CD4-positive, alpha-beta T cell (primary cell): ENCODE results near the gene FLII. TPM values are rescaled to one million over a fixed set of nuclear protein-coding genes. Genes with fewer than 3 reads are reported as not detected.

Experiments used
- ATAC-seq: fragments of 200-7000 bp; cut with Tn5 transposase; one replicate; pipeline ENCODE4 v1.10.0; 2022; ENCODE audit warnings: mild to moderate bottlenecking; ENCODE audit not compliant: poor library complexity
- CTCF ChIA-PET: fragments of 350-600 bp; sonication (Branson Sonifier 250); formaldehyde crosslinking; loops from one replicate; lab custom pipeline; 2021; ENCODE audit warnings: antibody characterized with exemption, inconsistent platforms; lab: Charles Lee
- POLR2A ChIA-PET: fragments of 350-600 bp; sonication (Branson Sonifier 250); formaldehyde crosslinking; loops from one replicate; lab custom pipeline; 2021; ENCODE audit warnings: antibody characterized with exemption, inconsistent platforms; lab: Charles Lee
- DNase-seq, 14 experiments: peaks; one replicate each; pipeline ENCODE4 v3.0.0-alpha.2; 2013 to 2020; ENCODE audit warnings: mixed read lengths in 2 of 14
- H3K27ac ChIP-seq, 2 donors: one replicate each; pipeline versions ENCODE4 v1.5.1 to v1.7.0; 2013; ENCODE audit warnings: low read length in 2 of 2, low read depth in 1 of 2, mild to moderate bottlenecking in 1 of 2
- H3K27me3 ChIP-seq, 2 experiments: 1 replicate in 1 of 2; 2 replicates in 1 of 2; pipeline versions ENCODE4 v1.6.1 to v1.7.0; 2013; ENCODE audit warnings: low read length in 2 of 2, control low read depth in 1 of 2, mild to moderate bottlenecking in 1 of 2, moderate library complexity in 1 of 2; ENCODE audit not compliant: insufficient read depth in 2 of 2, control insufficient read depth in 1 of 2
- H3K36me3 ChIP-seq: one replicate; pipeline ENCODE4 v1.6.1; 2013; ENCODE audit warnings: low read length, control low read depth; ENCODE audit not compliant: insufficient read depth
- H3K4me1 ChIP-seq: one replicate; pipeline ENCODE4 v1.6.1; 2013; ENCODE audit warnings: low read length, control low read depth; ENCODE audit not compliant: insufficient read depth
- H3K4me3 ChIP-seq: one replicate; pipeline ENCODE4 v1.5.1; 2013; ENCODE audit warnings: mild to moderate bottlenecking, low read length, moderate library complexity
- H3K9me3 ChIP-seq, 2 experiments: 1 replicate in 1 of 2; 2 replicates in 1 of 2; pipeline versions ENCODE4 v1.6.1 to v1.7.0; 2013; ENCODE audit warnings: low read length in 2 of 2, mild to moderate bottlenecking in 2 of 2, control low read depth in 1 of 2, moderate library complexity in 1 of 2; ENCODE audit not compliant: control insufficient read depth in 1 of 2, insufficient read depth in 1 of 2
- H3K27ac Mint-ChIP-seq: one replicate; pipeline ENCODE4 v1.8.0; 2020; ENCODE audit warnings: mixed read lengths
- H3K27me3 Mint-ChIP-seq: one replicate; pipeline ENCODE4 v1.8.0; 2021; ENCODE audit warnings: mixed read lengths
- H3K36me3 Mint-ChIP-seq: one replicate; pipeline ENCODE4 v1.8.0; 2021; ENCODE audit warnings: low read depth, mixed read lengths
- H3K4me1 Mint-ChIP-seq: one replicate; pipeline ENCODE4 v1.8.0; 2021; ENCODE audit warnings: low read depth, mixed read lengths
- H3K4me3 Mint-ChIP-seq: one replicate; pipeline ENCODE4 v1.8.0; 2020; ENCODE audit warnings: mild to moderate bottlenecking, mixed read lengths
- H3K9me3 Mint-ChIP-seq: one replicate; pipeline ENCODE4 v1.8.0; 2020; ENCODE audit warnings: mixed read lengths
- CTCF ChIP-seq: fragments of 200-600 bp; IDR thresholded peaks from one replicate; pipeline ENCODE4 v1.8.0; 2022; ENCODE audit warnings: antibody characterized with exemption, mild to moderate bottlenecking
- intact Hi-C, 2 experiments: fragments of 100-400 bp; cut with DNase I in 1 of 2; cut with micrococcal nuclease in 1 of 2; formaldehyde crosslinking; loops; one replicate each; pipeline versions ENCODE4 v1.15.1 to v1.9.0; 2023 to 2025; cut with DNase I, micrococcal nuclease
- total RNA-seq, 174 experiments: library from RNA in 2 of 174; stranded (reverse) in 2 of 174; gene quantifications; one replicate each; pipeline ENCODE4 v1.2.3 and lab custom pipeline; 2021 to 2026

The FLII gene
- total RNA-seq, 2 experiments from 2014 or later, result 179 to 190 TPM

- TF ChIP-seq CTCF, result no peak
- Mint-ChIP-seq H3K36me3 (peaks cover 9% of the 10 kb centered on the region), H3K9me3 (no peaks in the 10 kb centered on the region), H3K27me3 (no peaks in the 10 kb centered on the region), H3K27ac (no peak overlapping the region), H3K4me3 (no peak overlapping the region), H3K4me1 (peaks cover 5% of the 10 kb centered on the region)
- ChIA-PET CTCF (no interaction called here), POLR2A (no interaction called here)
- no peaks in the 10 kb centered on the region for H3K9me3 ChIP-seq
- H3K36me3 ChIP-seq, result peaks cover 24% of the 10 kb centered on the region
- ATAC-seq, result no peak
- DNase-seq, result peak in 1 of 14 experiments; percentile 10
- no peak overlapping the region for H3K27ac ChIP-seq
- intact Hi-C loops, result no loop called here
- no peak overlapping the region for H3K4me3 ChIP-seq
- H3K27me3 ChIP-seq, result no peaks in the 10 kb centered on the region
- H3K4me1 ChIP-seq, result peaks cover 16% of the 10 kb centered on the region
These were observed 8.8 kb upstream of the FLII start for GRCh38 chr17:18267366-18267765.

- Mint-ChIP-seq H3K9me3 (no peaks in the 10 kb centered on the region), H3K27ac (no peak overlapping the region), H3K4me1 (peaks cover 26% of the 10 kb centered on the region), H3K36me3 (peaks cover 5% of the 10 kb centered on the region), H3K27me3 (no peaks in the 10 kb centered on the region), H3K4me3 (no peak overlapping the region)
- ATAC-seq (no peak), DNase-seq (no peak)
- H3K36me3 ChIP-seq, result peaks cover 24% of the 10 kb centered on the region
- intact Hi-C loops, result no loop called here
- H3K9me3 ChIP-seq, result no peaks in the 10 kb centered on the region
- peaks cover 43% of the 10 kb centered on the region for H3K4me1 ChIP-seq
- H3K27me3 ChIP-seq, result no peaks in the 10 kb centered on the region
- CTCF ChIA-PET, result no interaction called here
- TF ChIP-seq CTCF, result no peak
- POLR2A ChIA-PET, result interaction anchor here (0.6 kb wide), 1 partner anchor 47 kb away, joined by 3 read pairs; no protein-coding TSS in a partner anchor
- no peak overlapping the region for H3K27ac ChIP-seq
- H3K4me3 ChIP-seq, result no peak overlapping the region
These were observed 5.5 kb upstream of the FLII start for GRCh38 chr17:18263885-18264682.

- ATAC-seq, result no peak
- ChIA-PET POLR2A (interaction anchor here (2.0 to 3.1 kb wide), 2 partner anchors 52 to 79 kb away, joined by 8 to 14 read pairs; partner anchors contain the start of genes ALKBH5, SMCR8 and TOP3A), CTCF (no interaction called here)
- DNase-seq, result no peak
- no peak overlapping the region for H3K27ac Mint-ChIP-seq
- H3K27me3 Mint-ChIP-seq, result no peaks in the 10 kb centered on the region
- H3K9me3 Mint-ChIP-seq, result no peaks in the 10 kb centered on the region
- Histone ChIP-seq H3K27me3 (no peaks in the 10 kb centered on the region), H3K4me1 (peaks cover 49% of the 10 kb centered on the region), H3K27ac (no peak overlapping the region), H3K4me3 (no peak overlapping the region), H3K9me3 (no peaks in the 10 kb centered on the region), H3K36me3 (peaks cover 24% of the 10 kb centered on the region)
- peaks cover 31% of the 10 kb centered on the region for H3K4me1 Mint-ChIP-seq
- H3K36me3 Mint-ChIP-seq, result peaks cover 10% of the 10 kb centered on the region
- H3K4me3 Mint-ChIP-seq, result no peak overlapping the region
- intact Hi-C loops, result no loop called here
- no peak for TF ChIP-seq CTCF
These were observed 4.1 kb upstream of the FLII start for GRCh38 chr17:18262641-18263040.
